ENCODE results near the gene LY6G6F.

- TF ChIP-seq, protein P1, sequence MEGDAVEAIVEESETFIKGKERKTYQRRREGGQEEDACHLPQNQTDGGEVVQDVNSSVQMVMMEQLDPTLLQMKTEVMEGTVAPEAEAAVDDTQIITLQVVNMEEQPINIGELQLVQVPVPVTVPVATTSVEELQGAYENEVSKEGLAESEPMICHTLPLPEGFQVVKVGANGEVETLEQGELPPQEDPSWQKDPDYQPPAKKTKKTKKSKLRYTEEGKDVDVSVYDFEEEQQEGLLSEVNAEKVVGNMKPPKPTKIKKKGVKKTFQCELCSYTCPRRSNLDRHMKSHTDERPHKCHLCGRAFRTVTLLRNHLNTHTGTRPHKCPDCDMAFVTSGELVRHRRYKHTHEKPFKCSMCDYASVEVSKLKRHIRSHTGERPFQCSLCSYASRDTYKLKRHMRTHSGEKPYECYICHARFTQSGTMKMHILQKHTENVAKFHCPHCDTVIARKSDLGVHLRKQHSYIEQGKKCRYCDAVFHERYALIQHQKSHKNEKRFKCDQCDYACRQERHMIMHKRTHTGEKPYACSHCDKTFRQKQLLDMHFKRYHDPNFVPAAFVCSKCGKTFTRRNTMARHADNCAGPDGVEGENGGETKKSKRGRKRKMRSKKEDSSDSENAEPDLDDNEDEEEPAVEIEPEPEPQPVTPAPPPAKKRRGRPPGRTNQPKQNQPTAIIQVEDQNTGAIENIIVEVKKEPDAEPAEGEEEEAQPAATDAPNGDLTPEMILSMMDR (IDR thresholded peaks at IDR 0.05 in 4 of 5, conservative IDR thresholded peaks at IDR 0.05 in 1 of 5): no peak
- TF ChIP-seq POLR2A (IDR thresholded peaks at IDR 0.05): no peak
Observed at GRCh38 chr6:31693535-31693934, 13.1 kb upstream of the LY6G6F start.

Data from gastrocnemius medialis (tissue), 4 donors.